ENCODE measurements around the gene GRIA1. TPM values are rescaled to one million over a fixed set of nuclear protein-coding genes. Genes with fewer than 3 reads are reported as not detected.

GRIA1 gene
- total and polyA plus RNA-seq, 10 of the 15 experiments (the other 5 are each of a cell fraction or from before 2014, with no cell fraction given): 0.04 to 0.18 (median 0.04) TPM; not detected in 7

- ChIA-PET POLR2A (no interaction called here), CTCF (no interaction called here), SMC1A (ENCODE audit: uncharacterized antibody, unreplicated experiment) (interaction anchor here (1.0 kb wide), 1 partner anchor 12 kb away, joined by 3 read pairs; no protein-coding TSS in a partner anchor), RAD21 (ENCODE audit: unreplicated experiment) (no interaction called here)
- Histone ChIP-seq H3K79me2 (ENCODE audit: control insufficient read depth, insufficient read depth, low read length) (no peaks in the 10 kb centered on the region), H3K9me3 (replicated peaks; ENCODE audit: control insufficient read depth, insufficient read depth, low read length) (no peaks in the 10 kb centered on the region), H3K4me2 (ENCODE audit: control insufficient read depth, insufficient read depth) (no peak overlapping the region), H3K36me3 (ENCODE audit: control insufficient read depth in 2 of 2, insufficient read depth in 2 of 2, low read length in 1 of 2) (no peaks in the 10 kb centered on the region), H3K9ac (ENCODE audit: control insufficient read depth, insufficient read depth, low read length) (no peak overlapping the region), H4K20me1 (ENCODE audit: control insufficient read depth, insufficient read depth) (no peaks in the 10 kb centered on the region), H3K27me3 (replicated peaks in 1 of 2; ENCODE audit: control insufficient read depth in 2 of 2, insufficient read depth in 2 of 2, low read length in 1 of 2) (no peaks in the 10 kb centered on the region), H3K27ac (ENCODE audit: control insufficient read depth, insufficient read depth) (no peak overlapping the region), H2AFZ (ENCODE audit: control insufficient read depth, low read depth, low read length) (no peak overlapping the region), H3K4me3 (no peak overlapping the region), H3K4me1 (ENCODE audit: control insufficient read depth, insufficient read depth, low read length) (no peaks in the 10 kb centered on the region)
- intact Hi-C loops (cut with micrococcal nuclease; ENCODE audit: unreplicated experiment): no loop called here
- DNase-seq (ENCODE audit: low read depth, low spot score) (no peak), FAIRE-seq (no peak), ATAC-seq (no peak)
- in situ Hi-C loops (cut with MboI): no loop called here
- TF ChIP-seq MEF2B (IDR thresholded peaks at IDR 0.05; ENCODE audit: partially characterized antibody, poor library complexity, severe bottlenecking) (no peak), CHD2 (IDR thresholded peaks at IDR 0.05; ENCODE audit: borderline replicate concordance, low read depth, low read length) (no peak), EGR1 (IDR thresholded peaks at IDR 0.05; ENCODE audit: borderline replicate concordance in 1 of 2, low read depth in 2 of 2, low read length in 2 of 2) (no peak), ZNF384 (IDR thresholded peaks at IDR 0.05; ENCODE audit: borderline replicate concordance, low read depth, low read length) (no peak), NFYB (IDR thresholded peaks at IDR 0.05; ENCODE audit: insufficient read depth, low read depth, low read length) (no peak), ZNF24 (IDR thresholded peaks at IDR 0.05) (no peak), SP1 (IDR thresholded peaks at IDR 0.05; ENCODE audit: low read depth, low read length) (no peak), RFX5 (IDR thresholded peaks at IDR 0.05; ENCODE audit: low read depth, low read length) (no peak)
- BruUV-seq (replicated peaks): no TSS peak
These were observed 292.8 kb downstream of the GRIA1 start for GRCh38 chr5:153783362-153783658.

- Histone ChIP-seq H2AFZ (ENCODE audit: control insufficient read depth, low read depth, low read length) (no peak overlapping the region), H3K9ac (ENCODE audit: control insufficient read depth, insufficient read depth, low read length) (no peak overlapping the region), H4K20me1 (ENCODE audit: control insufficient read depth, insufficient read depth) (no peaks in the 10 kb centered on the region), H3K4me3 (no peak overlapping the region), H3K36me3 (ENCODE audit: control insufficient read depth in 2 of 2, insufficient read depth in 2 of 2, low read length in 1 of 2) (no peaks in the 10 kb centered on the region), H3K4me1 (ENCODE audit: control insufficient read depth, insufficient read depth, low read length) (no peaks in the 10 kb centered on the region), H3K9me3 (replicated peaks; ENCODE audit: control insufficient read depth, insufficient read depth, low read length) (no peaks in the 10 kb centered on the region), H3K27me3 (replicated peaks in 1 of 2; ENCODE audit: control insufficient read depth in 2 of 2, insufficient read depth in 2 of 2, low read length in 1 of 2) (no peaks in the 10 kb centered on the region), H3K4me2 (ENCODE audit: control insufficient read depth, insufficient read depth) (no peak overlapping the region), H3K79me2 (ENCODE audit: control insufficient read depth, insufficient read depth, low read length) (no peaks in the 10 kb centered on the region), H3K27ac (ENCODE audit: control insufficient read depth, insufficient read depth) (no peak overlapping the region)
- RAD21 ChIA-PET (ENCODE audit: unreplicated experiment): no interaction called here
- ATAC-seq (no peak), FAIRE-seq (no peak), DNase-seq (ENCODE audit: low read depth, low spot score) (no peak)
- POLR2A ChIA-PET: no interaction called here
- 5% methylated on average over 3 of the region's 3 CpGs for WGBS (ENCODE audit: insufficient coverage, insufficient replicate concordance, low lambda C conversion rate, missing lambda C conversion rate)
- intact Hi-C loops (cut with micrococcal nuclease; ENCODE audit: unreplicated experiment) (no loop called here), in situ Hi-C loops (cut with MboI) (no loop called here)
- no TSS peak for BruUV-seq (replicated peaks)
- TF ChIP-seq RB1 (IDR thresholded peaks at IDR 0.05; ENCODE audit: borderline replicate concordance) (no peak), HSF1 (IDR thresholded peaks at IDR 0.05; ENCODE audit: low read depth, low read length) (no peak), SREBF2 (IDR thresholded peaks at IDR 0.05; ENCODE audit: low read length) (no peak), MTA3 (IDR thresholded peaks at IDR 0.05; ENCODE audit: borderline replicate concordance, low read length) (no peak), SUZ12 (IDR thresholded peaks at IDR 0.05; ENCODE audit: unreplicated experiment) (no peak), ZNF207 (IDR thresholded peaks at IDR 0.05; ENCODE audit: borderline replicate concordance) (no peak)
- CTCF ChIA-PET: no interaction called here
- SMC1A ChIA-PET (ENCODE audit: uncharacterized antibody, unreplicated experiment): no interaction called here
These were observed 293.8 kb downstream of the GRIA1 start for GRCh38 chr5:153784277-153784676.

All from GM12878 (cell line).